Heart left ventricle (tissue), 16 donors: ENCODE data around the gene SMOC2. TPM values are rescaled to one million over a fixed set of nuclear protein-coding genes. Genes with fewer than 3 reads are reported as not detected.

Experiments used
- ATAC-seq, 4 donors: fragments of 200-7000 bp; cut with Tn5 transposase; one replicate each; pipeline ENCODE4 v1.9.1; 2020 to 2022; ENCODE audit warnings: moderate library complexity in 4 of 4, mild to moderate bottlenecking in 3 of 4, moderate number of reproducible peaks in 1 of 4
- DNase-seq, 5 donors: peaks; one replicate each; pipeline ENCODE4 v3.0.0-alpha.2; 2020
- H3K27ac ChIP-seq, 12 donors: fragments of 200-600 bp; sonication (generic) in 4 of 12; one replicate each; pipeline versions ENCODE4 v1.5.0 to v1.8.0; 2016 to 2022; ENCODE audit warnings: mild to moderate bottlenecking in 2 of 12
- H3K27me3 ChIP-seq, 9 donors: fragments of 200-600 bp; sonication (generic) in 2 of 9; one replicate each; pipeline versions ENCODE4 v1.5.1 to v1.8.0; 2016 to 2022; ENCODE audit warnings: mild to moderate bottlenecking in 3 of 9
- H3K36me3 ChIP-seq, 9 donors: fragments of 200-600 bp; sonication (generic) in 2 of 9; one replicate each; pipeline versions ENCODE4 v1.5.0 to v1.8.0; 2018 to 2022; ENCODE audit warnings: mild to moderate bottlenecking in 2 of 9
- H3K4me1 ChIP-seq, 12 donors: fragments of 200-600 bp; sonication (generic) in 4 of 12; one replicate each; pipeline versions ENCODE4 v1.5.0 to v1.8.0; 2016 to 2022; ENCODE audit warnings: mild to moderate bottlenecking in 3 of 12
- H3K4me3 ChIP-seq, 12 donors: fragments of 200-600 bp; sonication (generic) in 4 of 12; one replicate each; pipeline versions ENCODE4 v1.5.0 to v1.8.0; 2017 to 2022; ENCODE audit warnings: mild to moderate bottlenecking in 9 of 12, moderate library complexity in 4 of 12
- H3K9me3 ChIP-seq, 12 donors: fragments of 200-600 bp; sonication (generic) in 4 of 12; one replicate each; pipeline versions ENCODE4 v1.5.0 to v1.8.0; 2016 to 2022; ENCODE audit warnings: mild to moderate bottlenecking in 1 of 12
- CTCF ChIP-seq, 12 donors: fragments of 200-600 bp; sonication (generic) in 4 of 12; IDR thresholded peaks; one replicate each; pipeline versions ENCODE4 v1.5.0 to v1.8.0; 2018 to 2022; ENCODE audit warnings: antibody characterized with exemption in 12 of 12, mild to moderate bottlenecking in 5 of 12
- POLR2A ChIP-seq, 2 donors: fragments of 450-650 bp; IDR thresholded peaks; one replicate each; pipeline ENCODE4 v1.6.1; 2017; ENCODE audit warnings: antibody characterized with exemption in 2 of 2, mild to moderate bottlenecking in 2 of 2, moderate library complexity in 2 of 2
- WGBS, 4 donors: extraction: QIAGEN DNeasy Blood & Tissue Kit in 2 of 4; methylation state at CpG; one replicate each; pipeline versions ENCODE4 v1.1.5 to v1.1.7; 2013 to 2018; 5-methylcytosine and 5-hydroxymethylcytosine counted together
- intact Hi-C, 10 donors: fragments of 100-400 bp; cut with DNase I; formaldehyde crosslinking; loops; one replicate each; pipeline versions ENCODE4 v1.11.1 to v1.14.2; 2022
- polyA plus RNA-seq, 2 donors: library from polyadenylated mRNA; stranded (reverse); fragments of 200-250 nt; gene quantifications; one replicate each; pipeline ENCODE4 v1.2.3, GENCODE V29; 2013
- total RNA-seq, 9 donors: library from RNA; depleted of rRNA in 2 of 9; stranded (reverse); fragments of >200 nt in 2 of 9; fragmentation: NEBNext Ultra II Directional in 3 of 9; extraction: Animal tissue kit (Norgen Biotek cat#: 25700) in 3 of 9; gene quantifications; one replicate each; pipeline versions ENCODE4 v1.1.0 to v1.2.4, GENCODE V29; 2016 to 2023
- donor health status: ischemic (EF 13 %, LVEDD 7.1; RV severe dilation, severe dysfunction).
- donor health status: healthy with polysubstance abuse.
- donor health status: DM: no; HTN: yes; CAD: no.
- donor health status: DM: no; HTN: no; CAD: no.
- donor health status: ischemic (EF 25% LVEDD 6.9; RV normal size, moderate dysfunction).
- donor health status: ischemic (EF 25% LVEDD 5.7; RV mildly dilated, moderate dysfunction).
- donor health status: healthy.
- donor health status: DM: yes; HTN: yes; CAD: no.
- donor health status: ischemic (EF 35%, LVEDD 5.7; RV mildly dilated, moderate dysfunction).
- donor health status: nonischemic (EF 11% LVEDD 7.7; RV severe dilation, severe dysfunction).
- donor health status: DM: yes; HTN: yes; CAD: no.
- donor health status: PGD.
- donor health status: ischemic (EF 29% LVEDD 5.4; RV normal size, mild dysfunction).
- donor health status: nonischemic (EF 23%, LVEDD 6.1; RV moderate dilation, normal function).

The SMOC2 gene
- total and polyA plus RNA-seq, 11 donors: 5.9 to 44.2 (median 15.7) TPM

- no peak for ATAC-seq
- Histone ChIP-seq H3K27ac (no peak overlapping the region), H3K36me3 (no peaks in the 10 kb centered on the region), H3K9me3 (no peaks in the 10 kb centered on the region), H3K4me1 (peaks cover 0 to 5% (median 0%) of the 10 kb centered on the region in 12 donors), H3K4me3 (no peak overlapping the region), H3K27me3 (peaks cover 0 to 22% (median 0%) of the 10 kb centered on the region in 9 donors)
- no peak for DNase-seq
- 77 to 80% (median 78%) methylated on average over 14 of the region's 14 CpGs for WGBS, 4 donors
- intact Hi-C loops: no loop called here
- TF ChIP-seq POLR2A (IDR thresholded peaks at IDR 0.05): no peak
- no peak for TF ChIP-seq CTCF (IDR thresholded peaks at IDR 0.05)
Measured at GRCh38 chr6:168428052-168428826, 12.7 kb upstream of the SMOC2 start.

- TF ChIP-seq POLR2A (IDR thresholded peaks at IDR 0.05) (no peak), CTCF (IDR thresholded peaks at IDR 0.05) (no peak)
- Histone ChIP-seq H3K9me3 (no peaks in the 10 kb centered on the region), H3K27me3 (peaks cover 0 to 22% (median 0%) of the 10 kb centered on the region in 9 donors), H3K27ac (no peak overlapping the region), H3K36me3 (no peaks in the 10 kb centered on the region), H3K4me1 (peaks cover 0 to 5% (median 0%) of the 10 kb centered on the region in 12 donors), H3K4me3 (no peak overlapping the region)
- no peak for ATAC-seq
- no peak for DNase-seq
- 81 to 89% (median 84%) methylated on average over 1 of the region's 1 CpG for WGBS, 4 donors
- intact Hi-C loops: no loop called here
Measured at GRCh38 chr6:168428863-168429262, 12.1 kb upstream of the SMOC2 start.

- 79 to 88% (median 84%) methylated on average over 9 of the region's 9 CpGs for WGBS, 4 donors
- no peak overlapping the region for H3K27ac ChIP-seq
Measured at GRCh38 chr6:168432196-168432595, 8.8 kb upstream of the SMOC2 start.

More at GRCh38 chr6:168432196-168432595, 8.8 kb upstream of the SMOC2 start:
- no peak for TF ChIP-seq CTCF (IDR thresholded peaks at IDR 0.05)
- no peak for TF ChIP-seq POLR2A (IDR thresholded peaks at IDR 0.05)
- Histone ChIP-seq H3K36me3 (no peaks in the 10 kb centered on the region), H3K4me1 (no peaks in the 10 kb centered on the region), H3K4me3 (no peak overlapping the region), H3K9me3 (no peaks in the 10 kb centered on the region), H3K27me3 (peaks cover 0 to 30% (median 0%) of the 10 kb centered on the region in 9 donors)
- DNase-seq (no peak), ATAC-seq (no peak)
- intact Hi-C loops: no loop called here
